Kidney capillary endothelial cell (primary cell): ENCODE data around the gene HPSE.
"Not testable (repeated sequence)": the region's sequence is repeated elsewhere in the genome, so short reads cannot be mapped to it uniquely, and the experiment has no call there.

ENCODE experiments used
- DNase-seq: peaks from one replicate; pipeline ENCODE4 v3.0.0-alpha.2; 2018; ENCODE audit warnings: low spot score

Gene HPSE

GRCh38 chr4:83283181-83283580 is 51.5 kb downstream of the HPSE start:
- DNase-seq = no peak

GRCh38 chr4:83282049-83282535 is 52.6 kb downstream of the HPSE start:
- peak; percentile 69 for DNase-seq

GRCh38 chr4:83281307-83281706 is 53.3 kb downstream of the HPSE start:
- no peak for DNase-seq

GRCh38 chr4:83276299-83277040 is 58.2 kb downstream of the HPSE start:
- no peak for DNase-seq

GRCh38 chr4:83273926-83274325 is 60.7 kb downstream of the HPSE start:
- not testable (repeated sequence) for DNase-seq

GRCh38 chr4:83272900-83273299 is 61.7 kb downstream of the HPSE start:
- no peak for DNase-seq

GRCh38 chr4:83269256-83269655 is 65.4 kb downstream of the HPSE start:
- DNase-seq = no peak

- no peak for DNase-seq
Observed at GRCh38 chr4:83268491-83268890, 66.2 kb downstream of the HPSE start.

- no peak for DNase-seq
Observed at GRCh38 chr4:83267830-83268475, 66.7 kb downstream of the HPSE start.

- DNase-seq = no peak
Observed at GRCh38 chr4:83267121-83267829, 67.4 kb downstream of the HPSE start.

- no peak for DNase-seq
Observed at GRCh38 chr4:83266689-83267088, 68.0 kb downstream of the HPSE start.

GRCh38 chr4:83263106-83263505 is 71.5 kb downstream of the HPSE start:
- no peak for DNase-seq

- DNase-seq = no peak
Observed at GRCh38 chr4:83262682-83263081, 72.0 kb downstream of the HPSE start.

- DNase-seq = no peak
Observed at GRCh38 chr4:83261307-83261706, 73.3 kb downstream of the HPSE start.

GRCh38 chr4:83259586-83259985 is 75.1 kb downstream of the HPSE start:
- DNase-seq = no peak

- DNase-seq = no peak
Observed at GRCh38 chr4:83258461-83258860, 76.2 kb downstream of the HPSE start.

- DNase-seq = no peak
Observed at GRCh38 chr4:83257811-83258210, 76.8 kb downstream of the HPSE start.

GRCh38 chr4:83255584-83255983 is 79.1 kb downstream of the HPSE start:
- peak; percentile 86 for DNase-seq

- peak; percentile 71 for DNase-seq
Observed at GRCh38 chr4:83252782-83253405, 81.8 kb downstream of the HPSE start.

- DNase-seq = no peak
Observed at GRCh38 chr4:83251447-83251830, 83.2 kb downstream of the HPSE start.

GRCh38 chr4:83250687-83251446 is 83.8 kb downstream of the HPSE start:
- no peak for DNase-seq

- no peak for DNase-seq
Observed at GRCh38 chr4:83248486-83248885, 86.2 kb downstream of the HPSE start.
